ENCODE results near the gene XKRX. TPM values are rescaled to one million over a fixed set of nuclear protein-coding genes. Genes with fewer than 3 reads are reported as not detected.

XKRX gene
- total and polyA plus RNA-seq, 2 donors (not counting 1 experiment from before 2014, with no cell fraction given): 4.6 to 5.4 TPM

- CTCF ChIA-PET: no interaction called here
- Histone ChIP-seq H4K20me1 (ENCODE audit: control insufficient read depth, insufficient read depth, low read length, poor library complexity, severe bottlenecking) (no peaks in the 10 kb centered on the region), H3K4me1 (ENCODE audit: control insufficient read depth in 2 of 2, insufficient read depth in 2 of 2, low read length in 2 of 2) (no peaks in the 10 kb centered on the region), H3K9me3 (ENCODE audit: control extremely low read depth in 1 of 3, control insufficient read depth in 2 of 3, insufficient read depth in 1 of 3, low read length in 2 of 3) (no peaks in the 10 kb centered on the region), H3K27me3 (replicated peaks in 1 of 4; ENCODE audit: control extremely low read depth in 1 of 4, control insufficient read depth in 3 of 4, insufficient read depth in 4 of 4, low read length in 3 of 4) (no peaks in the 10 kb centered on the region), H3K27ac (ENCODE audit: low read length in 2 of 2) (no peak overlapping the region), H3K36me3 (replicated peaks in 1 of 2; ENCODE audit: control extremely low read depth in 1 of 2, control insufficient read depth in 1 of 2, extremely low read depth in 1 of 2, insufficient read depth in 2 of 2, low read length in 1 of 2) (no peaks in the 10 kb centered on the region), H2AFZ (ENCODE audit: insufficient read depth, low read depth, low read length, poor library complexity, severe bottlenecking) (no peak overlapping the region), H3K4me3 (ENCODE audit: control extremely low read depth in 1 of 5, extremely low read depth in 1 of 5, insufficient read depth in 1 of 5, low read depth in 2 of 5, low read length in 4 of 5) (no peak overlapping the region), H3K9ac (ENCODE audit: low read length) (no peak overlapping the region), H3K79me2 (ENCODE audit: control insufficient read depth, insufficient read depth, low read length) (no peaks in the 10 kb centered on the region), H3K4me2 (replicated peaks; ENCODE audit: low read depth, low read length, poor library complexity, severe bottlenecking) (no peak overlapping the region)
- Mint-ChIP-seq H3K27ac (no peak overlapping the region), H3K9me3 (ENCODE audit: insufficient read depth) (no peaks in the 10 kb centered on the region), H3K27me3 (no peaks in the 10 kb centered on the region), H3K4me1 (no peaks in the 10 kb centered on the region), H3K4me3 (no peak overlapping the region)
- intact Hi-C loops (cut with micrococcal nuclease): no loop called here
- TF ChIP-seq CTCF (IDR thresholded peaks at IDR 0.05): no peak
- TF ChIP-seq EZH2 (IDR thresholded peaks at IDR 0.05; ENCODE audit: borderline replicate concordance, insufficient read depth, low read depth, low read length, poor library complexity, severe bottlenecking): no peak
- DNase-seq: no peak
- no peak for ATAC-seq (ENCODE audit: low read depth)
- POLR2A ChIA-PET: no interaction called here
- WGBS (ENCODE audit: insufficient coverage): 100% methylated on average over 1 of the region's 2 CpGs
Measured at GRCh38 chrX:100880368-100880767, 48.3 kb downstream of the XKRX start.

DNA sequence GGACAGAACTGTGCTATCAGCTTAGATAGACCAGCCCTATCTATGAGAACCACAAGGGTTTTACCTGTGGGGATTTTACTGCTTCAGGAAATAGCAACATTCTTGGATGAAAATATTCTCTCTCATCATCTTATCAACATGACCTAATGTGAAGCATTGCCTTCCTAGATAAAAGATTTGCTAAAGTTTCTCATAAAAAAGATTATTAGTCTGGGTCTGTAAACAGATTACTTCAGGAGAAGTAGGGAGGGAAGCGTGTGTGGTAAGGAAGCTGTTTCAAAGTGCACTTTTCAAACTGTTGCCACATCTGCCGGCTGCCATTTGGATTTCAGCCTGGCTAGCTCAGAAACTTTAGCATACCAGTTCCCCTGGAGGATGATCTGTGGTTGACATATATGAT is 54.4 kb downstream of the XKRX start, which contains the start of gene NOX1:
Gene NOX1, minus strand, starts transcription at position 35 of the 400 bp plus-strand sequence. CDS start 220 bp downstream, outside the sequence.
- Histone ChIP-seq H2AFZ (ENCODE audit: insufficient read depth, low read depth, low read length, poor library complexity, severe bottlenecking) (no peak within 1 kb of the TSS), H3K36me3 (replicated peaks in 1 of 2; ENCODE audit: control extremely low read depth in 1 of 2, control insufficient read depth in 1 of 2, extremely low read depth in 1 of 2, insufficient read depth in 2 of 2, low read length in 1 of 2) (no peaks in the 10 kb centered on the region), H4K20me1 (ENCODE audit: control insufficient read depth, insufficient read depth, low read length, poor library complexity, severe bottlenecking) (no peaks in the 10 kb centered on the region), H3K9ac (ENCODE audit: low read length) (no peak within 1 kb of the TSS), H3K27ac (ENCODE audit: low read length in 2 of 2) (no peak within 1 kb of the TSS), H3K4me1 (ENCODE audit: control insufficient read depth in 2 of 2, insufficient read depth in 2 of 2, low read length in 2 of 2) (no peaks in the 10 kb centered on the region), H3K4me3 (ENCODE audit: control extremely low read depth in 1 of 5, extremely low read depth in 1 of 5, insufficient read depth in 1 of 5, low read depth in 2 of 5, low read length in 4 of 5) (no peak within 1 kb of the TSS), H3K4me2 (replicated peaks; ENCODE audit: low read depth, low read length, poor library complexity, severe bottlenecking) (no peak within 1 kb of the TSS), H3K27me3 (replicated peaks in 1 of 4; ENCODE audit: control extremely low read depth in 1 of 4, control insufficient read depth in 3 of 4, insufficient read depth in 4 of 4, low read length in 3 of 4) (no peaks in the 10 kb centered on the region), H3K79me2 (ENCODE audit: control insufficient read depth, insufficient read depth, low read length) (no peaks in the 10 kb centered on the region), H3K9me3 (ENCODE audit: control extremely low read depth in 1 of 3, control insufficient read depth in 2 of 3, insufficient read depth in 1 of 3, low read length in 2 of 3) (no peaks in the 10 kb centered on the region)
- intact Hi-C loops (cut with micrococcal nuclease): no loop called here
- ChIA-PET POLR2A (no interaction called here), CTCF (no interaction called here)
- Mint-ChIP-seq H3K27ac (no peak within 1 kb of the TSS), H3K4me1 (no peaks in the 10 kb centered on the region), H3K27me3 (no peaks in the 10 kb centered on the region), H3K9me3 (ENCODE audit: insufficient read depth) (no peaks in the 10 kb centered on the region), H3K4me3 (no peak within 1 kb of the TSS)
- DNase-seq (no peak), ATAC-seq (ENCODE audit: low read depth) (no peak)
- TF ChIP-seq EZH2 (IDR thresholded peaks at IDR 0.05; ENCODE audit: borderline replicate concordance, insufficient read depth, low read depth, low read length, poor library complexity, severe bottlenecking) (no peak), CTCF (IDR thresholded peaks at IDR 0.05) (no peak)
- WGBS (ENCODE audit: insufficient coverage): 80% methylated on average over 2 of the region's 2 CpGs
